C4-2B (cell line): ENCODE results near the gene HMBS.
A peak's percentile ranks its signal among the peaks of the same experiment; 100 is the strongest.

Experiments used
- H3K27ac ChIP-seq: fragments of 450-650 bp; 2 replicates; pipeline ENCODE4 v1.5.1; 2017
- CTCF ChIP-seq: fragments of 450-650 bp; conservative IDR thresholded peaks from 2 replicates; pipeline ENCODE4 v1.5.1; 2017; ENCODE audit warnings: mild to moderate bottlenecking
- ZFX ChIP-seq: fragments of 450-650 bp; IDR thresholded peaks from 2 replicates; pipeline ENCODE4 v1.6.1; 2017

HMBS gene

GRCh38 chr11:119095066-119095880 lies 10.6 kb downstream of the HMBS start:
- peak overlapping the region; percentile 98 for H3K27ac ChIP-seq
- TF ChIP-seq ZFX (peak; percentile 89), CTCF (peak; percentile 59)

- H3K27ac ChIP-seq: no peak overlapping the region
- no peak for TF ChIP-seq ZFX
- TF ChIP-seq CTCF: no peak
These were observed 15.0 kb downstream of the HMBS start for GRCh38 chr11:119099711-119100110.

GRCh38 chr11:119100246-119100970 lies 15.7 kb downstream of the HMBS start:
- TF ChIP-seq ZFX (no peak), CTCF (peak; percentile 83)
- H3K27ac ChIP-seq: peak overlapping the region; percentile 93

GRCh38 chr11:119100994-119101758 lies 16.5 kb downstream of the HMBS start:
- peak overlapping the region; percentile 93 for H3K27ac ChIP-seq
- TF ChIP-seq ZFX (peak; percentile 72; the same call in 1 of the 2 replicates), CTCF (no peak)

GRCh38 chr11:119101759-119102423 lies 17.2 kb downstream of the HMBS start, which contains the start of gene DPAGT1:
DPAGT1 (minus strand) TSS chr11:119101853; CDS start chr11:119101655, 198 bp downstream.
- TF ChIP-seq CTCF: no peak
- no peak for TF ChIP-seq ZFX
- H3K27ac ChIP-seq: peak within 1 kb of the TSS; percentile 93

- H3K27ac ChIP-seq: peak overlapping the region; percentile 93
These were observed 18.5 kb downstream of the HMBS start for GRCh38 chr11:119103161-119103664.

- H3K27ac ChIP-seq: peak overlapping the region; percentile 93
- no peak for TF ChIP-seq ZFX
- no peak for TF ChIP-seq CTCF
These were observed 19.1 kb downstream of the HMBS start for GRCh38 chr11:119103793-119104192.
